Kidney (tissue), 14 donors: Measurements from ENCODE around the gene SH3PXD2A. TPM values are rescaled to one million over a fixed set of nuclear protein-coding genes. Genes with fewer than 3 reads are reported as not detected.
A peak's percentile ranks its signal among the peaks of the same experiment; 100 is the strongest.

Source experiments
- DNase-seq, 5 donors: peaks; one replicate each; pipeline ENCODE4 v3.0.0-alpha.2; 2013 to 2020
- FAIRE-seq: peaks from 2 replicates; lab custom pipeline; 2012; peaks lifted over from hg19 to GRCh38; lab: Jason Lieb, UNC
- H3K27ac ChIP-seq, 2 donors: one replicate each; pipeline ENCODE4 v1.7.0; 2013; ENCODE audit warnings: low read depth in 2 of 2, low read length in 2 of 2, inconsistent platforms in 1 of 2
- H3K27me3 ChIP-seq: one replicate; pipeline ENCODE4 v1.7.1; 2013; ENCODE audit warnings: low read length, inconsistent platforms; ENCODE audit not compliant: control insufficient read depth, insufficient read depth
- H3K36me3 ChIP-seq, 3 donors: one replicate each; pipeline versions ENCODE4 v1.7.0 to v1.7.1; 2013; ENCODE audit warnings: low read length in 3 of 3, control low read depth in 1 of 3, inconsistent platforms in 1 of 3; ENCODE audit not compliant: insufficient read depth in 3 of 3, control insufficient read depth in 2 of 3
- H3K4me1 ChIP-seq, 3 donors: one replicate each; pipeline versions ENCODE4 v1.7.0 to v1.7.1; 2013; ENCODE audit warnings: low read length in 3 of 3, inconsistent platforms in 1 of 3, low read depth in 1 of 3; ENCODE audit not compliant: control insufficient read depth in 2 of 3, insufficient read depth in 2 of 3
- H3K4me3 ChIP-seq, 3 donors: one replicate each; pipeline versions ENCODE4 v1.7.0 to v1.8.1; 2013; ENCODE audit warnings: low read length in 3 of 3, control low read depth in 1 of 3, inconsistent platforms in 1 of 3
- H3K9ac ChIP-seq, 3 donors: one replicate each; pipeline versions ENCODE4 v1.7.0 to v1.7.1; 2013; ENCODE audit warnings: low read length in 3 of 3, control low read depth in 1 of 3, inconsistent platforms in 1 of 3
- H3K9me3 ChIP-seq, 3 donors: one replicate each; pipeline versions ENCODE4 v1.7.0 to v1.7.1; 2013; ENCODE audit warnings: low read length in 3 of 3, control low read depth in 1 of 3, inconsistent platforms in 1 of 3; ENCODE audit not compliant: control insufficient read depth in 2 of 3, insufficient read depth in 1 of 3
- CTCF ChIP-seq: IDR thresholded peaks from 3 replicates; pipeline ENCODE4 v1.5.1; 2012; ENCODE audit warnings: mild to moderate bottlenecking, moderate library complexity, borderline replicate concordance; ENCODE audit not compliant: insufficient read depth; ENCODE audit errors: extremely low read depth
- intact Hi-C: fragments of 100-400 bp; cut with DNase I; formaldehyde crosslinking; loops from one replicate; pipeline ENCODE4 v1.11.1; 2022
- polyA plus RNA-seq: library from polyadenylated mRNA; stranded (reverse); fragments of 350-450 nt; fragmentation: Illumina TruSeq; extraction: RNeasy Lipid Tissue Mini Kit (QIAGEN cat#74804); gene quantifications from one replicate; pipeline ENCODE4 v1.2.3, GENCODE V29; 2014; ENCODE audit warnings: low read depth, low replicate concordance; ENCODE audit not compliant: insufficient read depth
- total RNA-seq: library from RNA; stranded (reverse); fragmentation: NEBNext Ultra II Directional; extraction: Animal tissue kit (Norgen Biotek cat#: 25700); gene quantifications from one replicate; pipeline ENCODE4 v1.2.1, GENCODE V29; 2021
- donor health status: control.
- donor health status: control.
- donor health status: control.
- donor health status: control.
- donor health status: control.
- donor health status: DM: yes; HTN: yes; CAD: no.
- donor health status: Normal renal cell carcinoma (clear cell type).

Gene SH3PXD2A
- total and polyA plus RNA-seq, 2 donors from 2014 or later, result 2.4 to 20.1 TPM

DNA sequence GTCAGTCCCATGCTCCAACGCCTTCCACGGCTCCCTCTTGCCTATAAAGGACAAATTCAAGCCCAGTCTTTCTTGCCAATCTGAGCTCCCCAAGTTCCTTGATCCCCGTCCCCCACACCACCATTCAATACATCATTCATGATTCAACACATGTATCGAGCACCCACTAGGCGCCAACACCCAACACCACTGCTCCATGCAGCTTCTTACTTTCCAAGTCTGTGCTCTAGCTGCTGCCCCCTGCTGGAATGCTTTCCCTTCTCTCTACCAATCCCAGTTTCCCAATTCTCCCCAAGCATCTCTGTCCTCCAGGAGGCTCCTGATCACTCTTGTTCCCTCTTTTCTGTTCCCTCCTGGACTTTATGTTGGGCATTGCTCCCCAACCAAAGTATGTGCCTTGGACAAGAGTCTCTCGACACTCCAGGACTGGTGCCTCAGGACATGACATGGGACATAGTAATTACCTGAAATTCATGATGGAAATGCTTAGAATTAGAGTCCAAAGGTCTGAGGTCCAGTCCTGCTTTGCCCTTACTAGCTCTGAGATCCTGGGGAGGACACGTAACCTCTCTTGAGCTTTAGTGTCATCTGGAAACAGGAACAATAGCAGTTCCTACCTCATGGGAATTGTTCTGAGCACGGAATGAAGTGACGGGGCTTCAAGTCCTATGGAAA, 189.2 kb downstream of the SH3PXD2A start:
- Histone ChIP-seq H3K4me1 (peaks cover 0 to 17% (median 11%) of the 10 kb centered on the region in 3 donors), H3K4me3 (no peak overlapping the region), H3K27me3 (no peaks in the 10 kb centered on the region), H3K36me3 (no peaks in the 10 kb centered on the region), H3K9me3 (no peaks in the 10 kb centered on the region), H3K9ac (no peak overlapping the region), H3K27ac (no peak overlapping the region)
- TF ChIP-seq CTCF, result peak; percentile 14
- DNase-seq (no peak), FAIRE-seq (no peak)
- intact Hi-C loops, result no loop called here

- FAIRE-seq (no peak), DNase-seq (no peak)
- Histone ChIP-seq H3K27ac (no peak overlapping the region), H3K27me3 (no peaks in the 10 kb centered on the region), H3K4me1 (peaks cover 0 to 23% (median 11%) of the 10 kb centered on the region in 3 donors), H3K9me3 (no peaks in the 10 kb centered on the region), H3K36me3 (no peaks in the 10 kb centered on the region), H3K4me3 (no peak overlapping the region), H3K9ac (no peak overlapping the region)
- intact Hi-C loops, result no loop called here
- no peak for TF ChIP-seq CTCF
Measured at GRCh38 chr10:103665162-103665889, 190.1 kb downstream of the SH3PXD2A start.

GRCh38 chr10:103663802-103664201, 191.6 kb downstream of the SH3PXD2A start:
- FAIRE-seq, result no peak
- no peaks in the 10 kb centered on the region for H3K27me3 ChIP-seq
- intact Hi-C loops, result no loop called here
- no peak overlapping the region for H3K9ac ChIP-seq
- H3K27ac ChIP-seq, result no peak overlapping the region
- peaks cover 0 to 26% (median 11%) of the 10 kb centered on the region in 3 donors for H3K4me1 ChIP-seq
- no peaks in the 10 kb centered on the region for H3K9me3 ChIP-seq
- H3K4me3 ChIP-seq, result no peak overlapping the region
- peak in 1 of 5 donors; percentile 64 for DNase-seq
- TF ChIP-seq CTCF, result no peak
- H3K36me3 ChIP-seq, result no peaks in the 10 kb centered on the region
